A673 (cell line): ENCODE measurements around the gene SRMS. TPM values are rescaled to one million over a fixed set of nuclear protein-coding genes. Genes with fewer than 3 reads are reported as not detected.

Experiments used
- BruUV-seq: library from RNA; stranded (reverse); fragments of 400-500 nt; replicated peaks from 2 replicates; lab custom pipeline; 2021; lab: Mats Ljungman, UMichigan
- CTCF ChIA-PET: fragments of 300-600 bp; sonication (Branson Sonifier 250); formaldehyde crosslinking; loops from one replicate; lab custom pipeline; 2022; ENCODE audit warnings: antibody characterized with exemption; lab: Charles Lee
- POLR2A ChIA-PET: fragments of 300-600 bp; sonication (Branson Sonifier 250); formaldehyde crosslinking; loops from one replicate; lab custom pipeline; 2022; ENCODE audit warnings: antibody characterized with exemption; ENCODE audit not compliant: low non-redundant PET; lab: Charles Lee
- DNase-seq: peaks from one replicate; pipeline ENCODE4 v3.0.0-alpha.2; 2015; ENCODE audit warnings: low spot score
- H3K27ac ChIP-seq: fragments of 200-600 bp; sonication (generic); 2 replicates; pipeline ENCODE4 v1.5.1; 2016; ENCODE audit warnings: mixed run types, low read depth, mild to moderate bottlenecking, mixed read lengths, antibody characterized with exemption, low read length; ENCODE audit not compliant: poor library complexity, severe bottlenecking
- H3K27me3 ChIP-seq: fragments of 200-600 bp; sonication (generic); replicated peaks from 2 replicates; pipeline ENCODE4 v1.6.1; 2017; ENCODE audit warnings: mixed run types, low read depth, mild to moderate bottlenecking, mixed read lengths, antibody characterized with exemption, low read length; ENCODE audit not compliant: insufficient read depth, poor library complexity
- H3K36me3 ChIP-seq: fragments of 200-600 bp; sonication (generic); 2 replicates; pipeline ENCODE4 v1.6.1; 2016; ENCODE audit warnings: mixed run types, mild to moderate bottlenecking, mixed read lengths, antibody characterized with exemption, low read length; ENCODE audit not compliant: insufficient read depth, poor library complexity, severe bottlenecking
- H3K4me1 ChIP-seq: fragments of 200-600 bp; sonication (generic); 2 replicates; pipeline ENCODE4 v1.6.1; 2017; ENCODE audit warnings: mixed run types, mild to moderate bottlenecking, mixed read lengths, antibody characterized with exemption, low read length; ENCODE audit not compliant: insufficient read depth, poor library complexity, severe bottlenecking
- H3K4me3 ChIP-seq: fragments of 200-600 bp; sonication (generic); 2 replicates; pipeline ENCODE4 v1.5.1; 2016; ENCODE audit warnings: low read depth, mixed run types, mild to moderate bottlenecking, mixed read lengths, low read length; ENCODE audit not compliant: poor library complexity, severe bottlenecking
- H3K9me3 ChIP-seq: fragments of 200-600 bp; sonication (generic); 2 replicates; pipeline ENCODE4 v1.6.1; 2016; ENCODE audit warnings: mixed run types, low read depth, mild to moderate bottlenecking, mixed read lengths, antibody characterized with exemption, low read length; ENCODE audit not compliant: poor library complexity, severe bottlenecking
- CTCF ChIP-seq: fragments of 300-800, 200-600 bp; sonication (generic); conservative IDR thresholded peaks from 2 replicates; pipeline ENCODE4 v1.5.1; 2017; ENCODE audit warnings: low read depth, mild to moderate bottlenecking, antibody characterized with exemption, low read length, moderate library complexity, mixed read lengths
- EZH2 ChIP-seq: fragments of 200-600 bp; sonication (generic); IDR thresholded peaks from 2 replicates; pipeline ENCODE4 v1.6.1; 2017; ENCODE audit warnings: borderline replicate concordance, low read depth, mild to moderate bottlenecking, mixed read lengths, antibody characterized with exemption, low read length; ENCODE audit not compliant: poor library complexity, severe bottlenecking
- intact Hi-C: fragments of 100-400 bp; cut with micrococcal nuclease; formaldehyde crosslinking; loops from one replicate; pipeline ENCODE4 v1.10.0; 2022; ENCODE audit not compliant: unreplicated experiment
- total RNA-seq: library from RNA; stranded (reverse); gene quantifications from 2 replicates; pipeline ENCODE4 v1.2.3, GENCODE V29; 2021

The SRMS gene
- total RNA-seq, 1 experiment from 2014 or later, result not detected

- POLR2A ChIA-PET, result no interaction called here
- Histone ChIP-seq H3K27ac (no peak overlapping the region), H3K36me3 (no peaks in the 10 kb centered on the region), H3K4me3 (no peak overlapping the region), H3K9me3 (no peaks in the 10 kb centered on the region), H3K27me3 (no peaks in the 10 kb centered on the region), H3K4me1 (peaks cover 8% of the 10 kb centered on the region)
- DNase-seq, result no peak
- BruUV-seq, result no TSS peak
- CTCF ChIA-PET, result no interaction called here
- intact Hi-C loops, result no loop called here
- TF ChIP-seq EZH2, result no peak
- TF ChIP-seq CTCF, result no peak
Observed at GRCh38 chr20:63505723-63506122, 41.8 kb downstream of the SRMS start.

GRCh38 chr20:63505281-63505680 is 42.3 kb downstream of the SRMS start:
- Histone ChIP-seq H3K36me3 (no peaks in the 10 kb centered on the region), H3K9me3 (no peaks in the 10 kb centered on the region), H3K27ac (no peak overlapping the region), H3K4me1 (peaks cover 8% of the 10 kb centered on the region), H3K27me3 (no peaks in the 10 kb centered on the region), H3K4me3 (no peak overlapping the region)
- no peak for TF ChIP-seq EZH2
- DNase-seq, result no peak
- intact Hi-C loops, result no loop called here
- CTCF ChIA-PET, result no interaction called here
- no TSS peak for BruUV-seq
- POLR2A ChIA-PET, result no interaction called here

- no peak for DNase-seq
- Histone ChIP-seq H3K36me3 (no peaks in the 10 kb centered on the region), H3K4me3 (no peak overlapping the region), H3K27ac (no peak overlapping the region), H3K4me1 (peaks cover 8% of the 10 kb centered on the region), H3K9me3 (no peaks in the 10 kb centered on the region), H3K27me3 (no peaks in the 10 kb centered on the region)
- CTCF ChIA-PET, result no interaction called here
- TF ChIP-seq EZH2 (no peak), CTCF (no peak)
- no TSS peak for BruUV-seq
- intact Hi-C loops, result no loop called here
- POLR2A ChIA-PET, result no interaction called here
Observed at GRCh38 chr20:63504642-63505041, 42.9 kb downstream of the SRMS start.

GRCh38 chr20:63503524-63503923 is 44.0 kb downstream of the SRMS start:
- intact Hi-C loops, result no loop called here
- ChIA-PET POLR2A (no interaction called here), CTCF (no interaction called here)
- peaks cover 8% of the 10 kb centered on the region for H3K4me1 ChIP-seq
- no peak overlapping the region for H3K4me3 ChIP-seq
- H3K9me3 ChIP-seq, result no peaks in the 10 kb centered on the region
- no peaks in the 10 kb centered on the region for H3K36me3 ChIP-seq
- no peak overlapping the region for H3K27ac ChIP-seq
- no peaks in the 10 kb centered on the region for H3K27me3 ChIP-seq
- no peak for TF ChIP-seq EZH2
- no peak for TF ChIP-seq CTCF
- DNase-seq, result no peak
- BruUV-seq, result no TSS peak
